DLD1 (cell line): ENCODE measurements around the gene USP17L20.
"Not testable (repeated sequence)": the region's sequence is repeated elsewhere in the genome, so short reads cannot be mapped to it uniquely, and the experiment has no call there.

ENCODE experiments used
- in situ Hi-C: cut with HindIII; loops from 2 replicates; pipeline ENCODE4 v1.10.0; 2017; ENCODE audit warnings: low sequenced_read_pairs

Gene USP17L20, protein sequence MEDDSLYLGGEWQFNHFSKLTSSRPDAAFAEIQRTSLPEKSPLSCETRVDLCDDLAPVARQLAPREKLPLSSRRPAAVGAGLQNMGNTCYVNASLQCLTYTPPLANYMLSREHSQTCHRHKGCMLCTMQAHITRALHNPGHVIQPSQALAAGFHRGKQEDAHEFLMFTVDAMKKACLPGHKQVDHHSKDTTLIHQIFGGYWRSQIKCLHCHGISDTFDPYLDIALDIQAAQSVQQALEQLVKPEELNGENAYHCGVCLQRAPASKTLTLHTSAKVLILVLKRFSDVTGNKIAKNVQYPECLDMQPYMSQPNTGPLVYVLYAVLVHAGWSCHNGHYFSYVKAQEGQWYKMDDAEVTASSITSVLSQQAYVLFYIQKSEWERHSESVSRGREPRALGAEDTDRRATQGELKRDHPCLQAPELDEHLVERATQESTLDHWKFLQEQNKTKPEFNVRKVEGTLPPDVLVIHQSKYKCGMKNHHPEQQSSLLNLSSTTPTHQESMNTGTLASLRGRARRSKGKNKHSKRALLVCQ

GRCh38 chr4:9257824-9258223 is at the start of gene USP17L20:
Gene USP17L20, plus strand, starts transcription at chr4:9258124. Its CDS starts 0 bp downstream, at chr4:9258124.
- in situ Hi-C loops: not testable (repeated sequence)

DNA sequence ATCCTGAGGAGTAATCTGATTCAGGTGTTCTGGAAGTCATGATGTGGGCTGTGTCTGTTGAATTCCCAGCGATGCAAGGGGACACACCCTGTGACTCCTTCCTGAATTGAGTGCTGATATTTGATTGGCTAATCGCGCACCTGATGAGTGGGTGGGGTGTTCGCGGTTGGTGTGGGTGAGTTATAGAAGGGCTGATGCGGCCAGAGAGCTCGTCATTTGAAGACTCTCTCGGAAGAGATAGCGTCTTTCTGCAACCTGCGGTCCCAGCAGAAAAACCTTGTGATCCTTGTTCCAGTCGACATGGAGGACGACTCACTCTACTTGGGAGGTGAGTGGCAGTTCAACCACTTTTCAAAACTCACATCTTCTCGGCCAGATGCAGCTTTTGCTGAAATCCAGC is 47.6 kb upstream of the USP17L20 start, which contains the start of gene USP17L10:
USP17L10 (plus strand) TSS at position 301 of the 400 bp plus-strand sequence; CDS start at position 301, 0 bp downstream.
- in situ Hi-C loops: not testable (repeated sequence)

DNA sequence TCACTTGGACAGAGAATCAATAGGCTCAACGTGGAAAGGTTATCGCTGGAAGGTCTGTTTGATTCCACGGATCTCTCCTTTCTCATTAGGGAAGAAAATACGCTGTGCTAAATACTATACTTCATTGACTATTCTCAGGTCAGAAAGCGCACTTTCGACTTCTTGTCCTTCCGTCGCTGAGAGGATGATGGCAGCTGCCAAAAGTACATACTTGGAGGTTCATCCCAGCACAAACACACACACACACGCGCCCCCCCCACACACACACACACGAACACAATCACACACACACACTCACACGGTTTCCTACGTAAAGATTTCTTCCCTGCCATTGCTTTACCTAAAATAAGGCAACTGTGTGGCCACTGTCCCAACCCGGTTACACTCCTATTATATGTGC is 43.2 kb upstream of the USP17L20 start:
- in situ Hi-C loops: not testable (repeated sequence)

DNA sequence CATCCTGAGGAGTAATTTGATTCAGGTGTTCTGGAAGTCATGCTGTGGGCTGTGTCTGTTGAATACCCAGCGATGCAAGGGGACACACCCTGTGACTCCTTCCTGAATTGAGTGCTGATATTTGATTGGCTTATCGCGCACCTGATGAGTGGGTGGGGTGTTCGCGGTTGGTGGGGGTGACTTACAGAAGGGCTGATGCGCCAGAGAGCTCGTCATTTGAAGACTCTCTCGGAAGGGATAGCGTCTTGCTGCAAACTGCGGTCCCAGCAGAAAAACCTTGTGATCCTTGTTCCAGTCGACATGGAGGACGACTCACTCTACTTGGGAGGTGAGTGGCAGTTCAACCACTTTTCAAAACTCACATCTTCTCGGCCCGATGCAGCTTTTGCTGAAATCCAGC is 42.8 kb upstream of the USP17L20 start, which contains the start of gene USP17L11:
USP17L11 (plus strand) TSS at position 301 of the 400 bp plus-strand sequence; CDS start at position 301, 0 bp downstream.
- in situ Hi-C loops: not testable (repeated sequence)

GRCh38 chr4:9219852-9220251 is 38.1 kb upstream of the USP17L20 start, which contains the start of gene USP17L12:
Gene USP17L12, plus strand, starts transcription at chr4:9220152. Its CDS starts 0 bp downstream, at chr4:9220152.
- in situ Hi-C loops: not testable (repeated sequence)

DNA sequence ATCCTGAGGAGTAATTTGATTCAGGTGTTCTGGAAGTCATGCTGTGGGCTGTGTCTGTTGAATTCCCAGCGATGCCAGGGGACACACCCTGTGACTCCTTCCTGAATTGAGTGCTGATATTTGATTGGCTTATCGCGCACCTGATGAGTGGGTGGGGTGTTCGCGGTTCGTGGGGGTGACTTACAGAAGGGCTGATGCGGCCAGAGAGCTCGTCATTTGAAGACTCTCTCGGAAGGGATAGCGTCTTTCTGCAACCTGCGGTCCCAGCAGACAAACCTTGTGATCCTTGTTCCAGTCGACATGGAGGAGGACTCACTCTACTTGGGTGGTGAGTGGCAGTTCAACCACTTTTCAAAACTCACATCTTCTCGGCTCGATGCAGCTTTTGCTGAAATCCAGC is 33.3 kb upstream of the USP17L20 start, which contains the start of gene USP17L13:
USP17L13 (plus strand) TSS at position 301 of the 400 bp plus-strand sequence; CDS start at position 301, 0 bp downstream.
- in situ Hi-C loops: not testable (repeated sequence)

DNA sequence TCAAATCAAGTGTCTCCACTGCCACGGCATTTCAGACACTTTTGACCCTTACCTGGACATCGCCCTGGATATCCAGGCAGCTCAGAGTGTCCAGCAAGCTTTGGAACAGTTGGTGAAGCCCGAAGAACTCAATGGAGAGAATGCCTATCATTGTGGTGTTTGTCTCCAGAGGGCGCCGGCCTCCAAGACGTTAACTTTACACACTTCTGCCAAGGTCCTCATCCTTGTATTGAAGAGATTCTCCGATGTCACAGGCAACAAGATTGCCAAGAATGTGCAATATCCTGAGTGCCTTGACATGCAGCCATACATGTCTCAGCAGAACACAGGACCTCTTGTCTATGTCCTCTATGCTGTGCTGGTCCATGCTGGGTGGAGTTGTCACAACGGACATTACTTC is 27.7 kb upstream of the USP17L20 start:
- in situ Hi-C loops: not testable (repeated sequence)

DNA sequence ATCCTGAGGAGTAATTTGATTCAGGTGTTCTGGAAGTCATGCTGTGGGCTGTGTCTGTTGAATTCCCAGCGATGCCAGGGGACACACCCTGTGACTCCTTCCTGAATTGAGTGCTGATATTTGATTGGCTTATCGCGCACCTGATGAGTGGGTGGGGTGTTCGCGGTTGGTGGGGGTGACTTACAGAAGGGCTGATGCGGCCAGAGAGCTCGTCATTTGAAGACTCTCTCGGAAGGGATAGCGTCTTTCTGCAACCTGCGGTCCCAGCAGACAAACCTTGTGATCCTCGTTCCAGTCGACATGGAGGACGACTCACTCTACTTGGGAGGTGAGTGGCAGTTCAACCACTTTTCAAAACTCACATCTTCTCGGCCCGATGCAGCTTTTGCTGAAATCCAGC is 23.8 kb upstream of the USP17L20 start, which contains the start of gene USP17L15:
USP17L15 (plus strand) TSS at position 301 of the 400 bp plus-strand sequence; CDS start at position 301, 0 bp downstream.
- in situ Hi-C loops: not testable (repeated sequence)

GRCh38 chr4:9238461-9238860 is 19.5 kb upstream of the USP17L20 start:
- in situ Hi-C loops: not testable (repeated sequence)

- in situ Hi-C loops: not testable (repeated sequence)
Measured at GRCh38 chr4:9243579-9243978, 14.3 kb upstream of the USP17L20 start, which contains the start of gene USP17L17. Gene USP17L17, plus strand, starts transcription at chr4:9243879. Its CDS starts 0 bp downstream, at chr4:9243879.

GRCh38 chr4:9247953-9248680 is 9.8 kb upstream of the USP17L20 start, which contains the start of gene USP17L18:
Gene USP17L18, plus strand, starts transcription at chr4:9248630. Its CDS starts 0 bp downstream, at chr4:9248630.
- in situ Hi-C loops: not testable (repeated sequence)

GRCh38 chr4:9253078-9253477 is 4.8 kb upstream of the USP17L20 start, which contains the start of gene USP17L19:
Gene USP17L19, plus strand, starts transcription at chr4:9253378. Its CDS starts 0 bp downstream, at chr4:9253378.
- in situ Hi-C loops: not testable (repeated sequence)

DNA sequence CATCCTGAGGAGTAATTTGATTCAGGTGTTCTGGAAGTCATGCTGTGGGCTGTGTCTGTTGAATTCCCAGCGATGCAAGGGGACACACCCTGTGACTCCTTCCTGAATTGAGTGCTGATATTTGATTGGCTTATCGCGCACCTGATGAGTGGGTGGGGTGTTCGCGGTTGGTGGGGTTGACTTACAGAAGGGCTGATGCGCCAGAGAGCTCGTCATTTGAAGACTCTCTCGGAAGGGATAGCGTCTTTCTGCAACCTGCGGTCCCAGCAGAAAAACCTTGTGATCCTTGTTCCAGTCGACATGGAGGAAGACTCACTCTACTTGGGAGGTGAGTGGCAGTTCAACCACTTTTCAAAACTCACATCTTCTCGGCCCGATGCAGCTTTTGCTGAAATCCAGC is 4.6 kb downstream of the USP17L20 start, which contains the start of gene USP17L21:
USP17L21 (plus strand) TSS at position 301 of the 400 bp plus-strand sequence; CDS start at position 301, 0 bp downstream.
- in situ Hi-C loops: not testable (repeated sequence)

GRCh38 chr4:9267319-9267718 is 9.4 kb downstream of the USP17L20 start, which contains the start of gene USP17L22:
Gene USP17L22, plus strand, starts transcription at chr4:9267619. Its CDS starts 0 bp downstream, at chr4:9267619.
- in situ Hi-C loops: not testable (repeated sequence)

DNA sequence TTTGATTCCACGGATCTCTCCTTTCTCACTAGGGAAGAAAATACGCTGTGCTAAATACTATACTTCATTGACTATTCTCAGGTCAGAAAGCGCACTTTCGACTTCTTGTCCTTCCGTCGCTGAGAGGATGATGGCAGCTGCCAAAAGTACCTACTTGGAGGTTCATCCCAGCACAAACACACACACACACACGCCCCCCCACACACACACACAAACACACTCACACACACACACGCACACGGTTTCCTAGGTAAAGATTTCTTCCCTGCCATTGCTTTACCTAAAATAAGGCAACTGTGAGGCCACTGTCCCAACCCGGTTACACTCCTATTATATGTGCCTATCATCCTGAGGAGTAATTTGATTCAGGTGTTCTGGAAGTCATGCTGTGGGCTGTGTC is 13.8 kb downstream of the USP17L20 start:
- in situ Hi-C loops: not testable (repeated sequence)
